Gastroesophageal sphincter (tissue), 3 donors: Measurements from ENCODE around the gene DNM3.

Experiments
- CTCF ChIP-seq, 4 experiments: fragments of 200-600 bp in 2 of 4; fragments of 450-650 bp in 2 of 4; sonication (generic) in 1 of 4; IDR thresholded peaks; one replicate each; pipeline ENCODE4 v1.5.1; 2017 to 2019; ENCODE audit warnings: antibody characterized with exemption in 4 of 4, mild to moderate bottlenecking in 2 of 4, moderate library complexity in 2 of 4
- EP300 ChIP-seq: sonication (generic); formaldehyde crosslinking; IDR thresholded peaks from one replicate; pipeline ENCODE4 v1.6.1; 2017; ENCODE audit warnings: antibody characterized with exemption, mild to moderate bottlenecking

GRCh38 chr1:172449585-172450523 lies 608.6 kb downstream of the DNM3 start:
- TF ChIP-seq CTCF (IDR thresholded peaks at IDR 0.05) (peak; percentile 79 to 93 (median 86)), EP300 (no peak)
